Cardiac fibroblast (primary cell): ENCODE measurements around the gene CXCR6.

Source experiments
- DNase-seq, 2 donors: peaks; one replicate each; pipeline versions ENCODE4 v3.0.0 to v3.0.0-alpha.2; 2010; ENCODE audit warnings: low read depth in 2 of 2
- H3K4me3 ChIP-seq, 2 donors: replicated peaks in 1 of 2; 1 replicate in 1 of 2; 2 replicates in 1 of 2; pipeline ENCODE4 v1.5.1; 2011; ENCODE audit warnings: low read depth in 2 of 2, low read length in 2 of 2, mild to moderate bottlenecking in 2 of 2, moderate library complexity in 1 of 2
- CTCF ChIP-seq: IDR thresholded peaks from one replicate; pipeline ENCODE4 v1.5.1; 2011; ENCODE audit warnings: low read depth, mild to moderate bottlenecking, low read length, inconsistent platforms

The CXCR6 gene

DNA sequence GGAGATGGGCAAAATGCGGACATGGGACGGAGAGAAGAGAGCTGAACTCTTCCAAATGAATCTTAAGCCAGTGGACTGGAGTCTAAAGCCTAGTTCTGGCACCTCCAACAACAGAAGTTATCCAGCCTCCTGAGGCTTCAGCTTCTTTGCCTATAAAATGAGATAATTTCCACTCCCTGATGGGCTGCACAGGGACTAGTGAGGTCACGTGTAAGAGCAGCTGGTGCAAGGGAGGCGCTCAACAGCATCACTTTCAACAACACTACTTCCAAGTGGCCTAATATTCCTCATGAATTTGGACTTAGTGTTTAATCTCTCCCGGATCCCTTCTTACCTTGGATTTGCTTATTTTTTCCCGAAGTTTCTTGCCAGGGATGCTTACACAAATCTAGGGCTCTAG is 8.7 kb downstream of the CXCR6 start:
- DNase-seq = no peak
- no peak overlapping the region for H3K4me3 ChIP-seq

GRCh38 chr3:45952456-45952855 is 9.2 kb downstream of the CXCR6 start:
- no peak for TF ChIP-seq CTCF
- no peak overlapping the region for H3K4me3 ChIP-seq
- peak in 1 of 2 donors; percentile 43 for DNase-seq

More for the DNA sequence above, 8.7 kb downstream of the CXCR6 start:
- no peak for TF ChIP-seq CTCF

DNA sequence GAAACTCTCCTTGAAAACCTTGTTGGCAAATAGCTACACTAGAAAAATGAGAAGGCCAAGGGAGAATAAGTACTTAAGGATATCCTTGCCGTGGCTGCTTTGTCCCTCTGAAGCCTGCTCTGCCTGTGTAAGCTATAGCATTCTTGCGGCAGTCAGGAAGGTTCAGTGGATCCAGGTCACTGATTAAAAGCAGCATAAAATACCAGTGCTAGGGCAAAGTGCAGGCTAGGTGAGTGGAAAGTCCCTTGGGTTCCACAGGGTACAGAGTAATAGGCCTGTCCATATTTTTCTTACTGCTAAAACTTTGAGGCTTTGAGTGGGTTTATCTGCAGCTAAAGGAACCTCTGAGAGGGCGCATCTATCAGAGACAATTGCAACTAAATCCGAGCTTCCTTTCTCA is 10.3 kb downstream of the CXCR6 start:
- TF ChIP-seq CTCF = no peak
- no peak for DNase-seq
- H3K4me3 ChIP-seq = no peak overlapping the region

- H3K4me3 ChIP-seq = no peak overlapping the region
- no peak for TF ChIP-seq CTCF
- no peak for DNase-seq
Observed at GRCh38 chr3:45954306-45954705, 11.0 kb downstream of the CXCR6 start.

DNA sequence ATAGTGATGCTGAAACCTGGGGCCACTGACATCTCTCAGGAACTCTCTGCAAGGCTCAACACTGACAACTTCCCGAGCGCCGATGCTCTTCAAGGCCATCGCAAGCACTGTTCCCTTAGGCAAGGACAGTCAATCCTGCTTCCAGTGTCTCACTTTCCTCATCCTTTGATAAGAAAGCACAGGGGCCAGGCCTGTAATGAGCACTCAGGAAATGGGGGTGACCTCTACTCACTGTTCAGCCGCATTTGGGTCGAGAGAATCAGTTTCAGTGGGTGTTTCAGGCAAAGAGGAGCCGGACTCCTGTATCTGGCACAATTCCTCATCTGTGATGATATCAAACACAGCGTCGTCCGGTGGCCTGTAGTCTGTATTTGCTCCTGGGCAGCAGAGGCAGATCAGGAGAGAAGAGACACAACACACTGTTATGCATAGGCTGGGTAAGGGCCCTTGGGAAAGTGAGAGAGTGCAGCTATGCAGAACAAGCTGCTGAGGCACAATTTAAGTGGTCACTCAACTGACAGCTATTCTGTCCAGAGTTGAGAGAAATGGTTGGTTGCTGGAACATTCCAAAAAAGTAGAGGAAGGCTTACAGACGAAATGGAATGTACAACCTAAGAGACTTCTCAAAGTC is 11.9 kb downstream of the CXCR6 start:
- DNase-seq = no peak
- TF ChIP-seq CTCF = no peak
- H3K4me3 ChIP-seq = no peak overlapping the region

GRCh38 chr3:45955706-45956105 is 12.4 kb downstream of the CXCR6 start:
- TF ChIP-seq CTCF = no peak
- DNase-seq = no peak

GRCh38 chr3:45957586-45957985 is 14.3 kb downstream of the CXCR6 start:
- no peak for TF ChIP-seq CTCF
- no peak overlapping the region for H3K4me3 ChIP-seq
- DNase-seq = no peak

More at GRCh38 chr3:45955706-45956105, 12.4 kb downstream of the CXCR6 start:
- no peak overlapping the region for H3K4me3 ChIP-seq
